IPS-18c (cell line): Measurements from ENCODE around the gene TRIP13.
"Not testable (repeated sequence)": the region's sequence is repeated elsewhere in the genome, so short reads cannot be mapped to it uniquely, and the experiment has no call there.

Source experiments
- H3K4me3 ChIP-seq: 2 replicates; pipeline ENCODE4 v1.7.0; 2013; ENCODE audit warnings: low read depth, mild to moderate bottlenecking, low read length, moderate library complexity; ENCODE audit not compliant: insufficient read depth
- H3K9me3 ChIP-seq: one replicate; pipeline ENCODE4 v1.6.1; 2013; ENCODE audit warnings: mild to moderate bottlenecking, low read length, moderate library complexity; ENCODE audit not compliant: control insufficient read depth, insufficient read depth

Gene TRIP13, protein sequence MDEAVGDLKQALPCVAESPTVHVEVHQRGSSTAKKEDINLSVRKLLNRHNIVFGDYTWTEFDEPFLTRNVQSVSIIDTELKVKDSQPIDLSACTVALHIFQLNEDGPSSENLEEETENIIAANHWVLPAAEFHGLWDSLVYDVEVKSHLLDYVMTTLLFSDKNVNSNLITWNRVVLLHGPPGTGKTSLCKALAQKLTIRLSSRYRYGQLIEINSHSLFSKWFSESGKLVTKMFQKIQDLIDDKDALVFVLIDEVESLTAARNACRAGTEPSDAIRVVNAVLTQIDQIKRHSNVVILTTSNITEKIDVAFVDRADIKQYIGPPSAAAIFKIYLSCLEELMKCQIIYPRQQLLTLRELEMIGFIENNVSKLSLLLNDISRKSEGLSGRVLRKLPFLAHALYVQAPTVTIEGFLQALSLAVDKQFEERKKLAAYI

DNA sequence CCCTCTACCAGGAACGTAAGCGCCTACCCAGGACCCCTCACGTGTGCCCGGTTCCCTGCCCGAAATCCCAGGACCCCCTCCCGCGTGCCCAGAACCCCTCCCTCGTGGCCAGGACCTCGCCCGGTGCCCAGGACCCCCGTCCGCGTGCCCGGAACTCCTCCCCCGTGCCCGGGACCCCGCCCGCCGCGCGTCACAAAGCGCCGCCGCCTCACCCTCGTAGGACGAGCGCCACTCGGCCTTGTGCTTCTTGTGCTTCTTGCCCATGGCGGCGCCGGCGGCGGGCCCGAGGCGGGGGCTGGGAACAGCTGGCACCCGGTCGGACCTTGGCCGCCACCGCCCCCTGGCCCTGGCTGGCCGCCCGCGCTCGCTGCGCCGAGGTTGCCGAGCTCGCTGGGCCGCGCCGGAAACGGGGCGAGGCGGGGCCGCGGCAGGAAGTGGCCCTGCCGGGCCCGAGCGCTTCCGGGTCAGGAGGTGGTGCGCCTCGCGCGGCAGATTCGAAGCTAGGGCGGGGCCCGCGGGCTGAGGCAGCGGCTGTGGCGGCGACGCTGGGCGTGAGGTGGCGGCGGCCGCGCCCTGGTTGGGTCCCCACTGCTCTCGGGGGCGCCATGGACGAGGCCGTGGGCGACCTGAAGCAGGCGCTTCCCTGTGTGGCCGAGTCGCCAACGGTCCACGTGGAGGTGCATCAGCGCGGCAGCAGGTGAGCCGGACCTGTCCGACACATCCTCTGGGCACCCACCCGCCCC lies at the start of gene TRIP13, which contains the start of gene BRD9:
TSS of gene TRIP13 (plus strand) at position 491 of the 743 bp plus-strand sequence. CDS start at position 606, 115 bp downstream.
TSS of gene BRD9 (minus strand) at position 408 of the 743 bp plus-strand sequence. CDS start at position 264, 144 bp downstream.
- H3K9me3 ChIP-seq, result no peaks in the 10 kb centered on the region

DNA sequence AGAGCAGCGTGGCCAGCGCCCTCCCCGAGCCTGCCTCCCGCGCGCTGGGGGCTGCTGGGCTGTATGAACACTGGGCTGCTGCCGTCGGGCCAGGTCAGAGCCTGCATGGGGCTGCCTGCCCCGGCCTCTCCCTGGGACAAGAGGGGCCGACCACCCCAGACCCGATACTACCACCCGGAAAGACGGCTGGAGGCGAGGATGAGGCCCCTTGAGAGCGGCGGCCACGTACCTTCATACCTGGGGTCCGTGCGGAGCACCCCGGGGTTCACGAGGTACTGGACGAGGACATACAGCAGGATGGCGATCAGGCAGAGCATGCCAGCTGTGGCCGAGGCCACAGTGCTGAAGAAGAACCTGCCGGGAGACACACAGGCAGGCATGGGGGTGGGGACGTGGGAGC lies 49.3 kb upstream of the TRIP13 start:
- not testable (repeated sequence) for H3K4me3 ChIP-seq, H3K9me3 ChIP-seq

More for the DNA sequence above, at the start of gene TRIP13, which contains the start of gene BRD9:
- H3K4me3 ChIP-seq, result peak within 1 kb of the TSS; percentile 96

DNA sequence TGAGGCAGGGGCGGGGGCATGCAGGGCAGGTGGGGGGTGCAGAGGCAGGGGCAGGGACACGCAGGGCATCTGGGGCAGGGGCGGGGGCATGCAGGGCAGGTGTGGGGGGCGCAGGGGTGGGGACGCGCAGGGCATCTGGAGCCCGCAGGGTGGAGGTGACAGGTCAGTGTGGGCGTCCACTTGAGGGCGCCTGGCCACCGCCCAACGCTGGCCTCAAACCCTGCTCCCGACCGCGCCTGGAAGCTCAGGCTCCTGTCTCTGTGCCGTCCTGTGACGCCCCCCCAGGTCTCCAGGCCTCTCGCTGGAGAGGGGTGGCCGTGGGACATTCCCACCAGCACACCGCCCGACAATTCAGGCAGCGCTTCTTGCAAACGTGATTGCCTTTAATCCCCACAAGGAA lies 48.8 kb upstream of the TRIP13 start:
- not testable (repeated sequence) for H3K9me3 ChIP-seq

DNA sequence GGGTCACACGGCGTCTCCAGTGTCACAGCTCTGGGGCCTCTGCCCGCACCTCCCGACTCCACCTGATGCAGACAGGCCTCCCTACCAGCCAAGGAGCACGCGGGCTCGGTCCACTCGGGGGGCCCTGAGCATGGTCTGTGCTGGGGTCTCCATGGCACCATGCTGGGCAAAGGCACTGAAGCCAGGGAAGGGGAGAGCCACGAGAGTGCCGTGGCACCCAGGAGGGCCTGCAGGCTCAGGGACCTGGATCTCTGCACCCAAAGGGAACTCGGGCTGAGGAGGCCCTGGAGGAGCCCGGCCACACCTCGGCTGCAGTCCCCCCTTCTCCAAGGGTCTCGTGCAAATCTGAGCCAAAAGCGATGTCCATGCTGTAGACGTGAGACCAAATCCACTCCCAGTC lies 48.3 kb upstream of the TRIP13 start:
- H3K4me3 ChIP-seq, H3K9me3 ChIP-seq: not testable (repeated sequence)

More for the DNA sequence above, 48.8 kb upstream of the TRIP13 start:
- not testable (repeated sequence) for H3K4me3 ChIP-seq

DNA sequence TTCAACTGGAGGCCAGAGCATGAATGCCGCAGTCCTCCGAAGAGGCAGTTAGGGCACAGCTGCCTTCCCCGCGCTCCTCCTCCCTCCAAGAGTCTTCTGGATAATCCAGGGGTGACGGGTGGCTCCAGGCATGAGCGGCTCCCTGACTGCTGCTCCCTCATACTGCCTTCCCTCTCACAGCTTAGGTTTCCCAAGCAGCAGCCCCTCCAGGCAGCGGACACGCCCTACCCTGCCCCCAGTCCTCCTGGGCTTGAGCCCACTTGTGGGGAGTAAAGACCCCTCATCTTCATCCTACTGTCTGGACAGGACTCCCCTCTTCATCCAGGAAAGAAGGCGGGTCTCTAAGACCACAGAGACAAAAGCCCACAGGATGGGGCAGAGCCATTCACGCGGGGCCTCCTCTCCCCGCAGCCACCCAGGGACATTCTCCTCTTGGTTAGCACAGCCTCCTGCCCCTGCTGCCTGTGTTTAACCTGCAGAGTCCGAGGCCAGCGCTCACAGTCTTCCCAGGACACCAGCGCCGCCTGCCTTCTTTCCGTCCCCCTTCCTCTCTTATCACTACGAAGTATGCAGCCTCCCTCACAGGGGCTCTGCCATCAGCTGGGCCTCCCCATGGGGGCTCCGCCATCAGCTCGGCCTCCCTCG lies 47.5 kb upstream of the TRIP13 start:
- H3K4me3 ChIP-seq, H3K9me3 ChIP-seq: not testable (repeated sequence)

DNA sequence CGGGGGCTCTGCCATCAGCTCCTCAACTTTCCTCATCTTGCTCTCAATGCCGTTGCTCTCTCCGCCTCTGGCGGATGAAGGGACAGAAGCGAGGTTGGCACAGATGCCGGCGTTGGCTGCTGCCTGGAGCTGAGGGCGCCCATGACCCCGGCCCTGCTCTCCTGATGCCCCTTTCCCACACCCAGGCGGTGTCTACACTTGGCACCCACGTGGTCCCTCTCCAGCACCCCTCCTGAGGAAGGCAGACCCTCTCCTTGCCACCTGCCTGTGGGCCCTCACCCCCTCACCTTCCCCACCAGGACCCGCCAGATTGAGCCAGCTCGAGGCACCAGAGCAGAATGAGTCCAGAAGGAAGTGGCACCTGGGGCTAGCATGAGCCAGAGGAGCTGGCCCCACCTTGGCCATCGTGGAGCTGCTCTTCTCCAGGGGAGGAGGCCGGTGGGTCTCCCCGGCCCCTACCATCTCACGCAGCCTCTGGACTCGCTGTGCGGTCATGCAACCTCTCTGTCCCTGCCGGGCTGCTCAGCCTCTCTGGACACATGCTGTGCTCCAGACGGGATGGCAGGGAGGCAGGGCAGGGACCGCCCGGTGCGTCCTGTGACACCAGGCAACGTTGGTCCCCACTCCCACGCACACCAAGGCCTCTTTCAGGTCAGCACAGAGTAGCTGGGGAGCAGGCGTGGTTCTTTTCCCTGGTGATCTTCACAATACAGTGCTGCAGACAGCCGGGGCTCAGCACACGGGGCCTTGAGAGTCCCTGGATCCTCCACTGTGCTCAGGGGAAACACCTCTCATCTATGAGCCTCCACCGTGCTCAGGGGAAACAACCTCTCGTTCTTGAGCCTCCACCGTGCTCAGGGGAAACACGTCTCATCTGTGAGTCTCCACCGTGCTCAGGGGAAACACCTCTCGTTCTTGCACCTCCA lies 46.7 kb upstream of the TRIP13 start:
- not testable (repeated sequence) for H3K4me3 ChIP-seq

DNA sequence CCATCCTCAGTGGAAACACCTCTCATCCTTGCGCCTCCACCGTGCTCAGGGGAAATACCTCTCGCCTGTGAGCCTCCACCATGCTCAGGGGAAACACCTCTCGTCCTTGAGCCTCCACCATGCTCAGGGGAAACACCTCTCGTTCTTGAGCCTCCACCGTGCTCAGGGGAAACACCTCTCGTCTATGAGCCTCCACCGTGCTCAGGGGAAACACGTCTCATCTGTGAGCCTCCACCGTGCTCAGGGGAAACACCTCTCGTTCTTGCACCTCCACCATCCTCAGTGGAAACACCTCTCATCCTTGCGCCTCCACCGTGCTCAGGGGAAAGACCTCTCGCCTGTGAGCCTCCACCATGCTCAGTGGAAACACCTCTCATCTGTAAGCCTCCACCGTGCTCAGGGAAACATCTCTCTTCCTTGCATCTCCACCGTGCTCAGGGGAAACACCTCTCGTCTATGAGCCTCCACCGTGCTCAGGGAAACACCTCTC lies 46.0 kb upstream of the TRIP13 start:
- not testable (repeated sequence) for H3K9me3 ChIP-seq, H3K4me3 ChIP-seq

More for the DNA sequence above, 46.7 kb upstream of the TRIP13 start:
- not testable (repeated sequence) for H3K9me3 ChIP-seq

DNA sequence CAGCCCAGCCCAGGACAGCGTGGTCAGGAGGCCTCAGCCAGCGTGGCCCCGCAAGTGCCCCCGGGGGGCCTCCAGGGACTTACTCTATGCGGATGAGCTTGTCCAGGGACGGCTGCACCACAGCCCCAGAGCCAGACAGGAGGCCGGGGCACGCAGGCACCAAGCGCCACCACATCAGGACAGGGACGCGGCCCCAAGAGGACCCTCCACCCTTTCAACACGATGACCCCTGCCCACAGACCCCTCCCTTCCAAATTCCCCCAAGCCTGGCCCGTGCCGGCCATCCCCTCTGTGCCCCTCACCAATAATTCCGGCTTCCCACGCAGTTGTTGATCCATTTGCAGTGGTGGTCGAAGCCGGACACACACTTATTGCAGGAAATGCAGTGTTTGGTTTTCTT lies 45.5 kb upstream of the TRIP13 start:
- H3K4me3 ChIP-seq, H3K9me3 ChIP-seq: not testable (repeated sequence)

DNA sequence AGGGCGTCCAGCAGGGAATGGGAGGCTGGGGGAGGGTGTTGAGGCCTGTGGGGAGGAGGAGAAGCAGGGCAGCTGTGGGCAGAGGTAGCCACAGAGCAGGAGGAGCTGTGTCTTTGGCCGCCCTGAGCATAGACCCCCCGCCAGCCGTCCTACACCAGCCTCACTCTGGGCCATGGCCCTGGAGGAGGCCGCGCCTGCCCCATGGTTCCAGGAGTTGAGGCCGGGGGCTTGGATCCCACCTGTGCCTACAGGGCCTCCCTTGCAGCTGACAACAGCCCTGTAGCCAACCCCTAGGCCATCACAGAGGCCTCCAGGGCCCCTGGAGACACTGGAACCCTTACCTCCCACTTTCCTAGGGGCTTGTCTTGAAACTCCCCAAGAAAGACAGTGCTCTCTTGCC lies 44.9 kb upstream of the TRIP13 start:
- not testable (repeated sequence) for H3K9me3 ChIP-seq, H3K4me3 ChIP-seq

DNA sequence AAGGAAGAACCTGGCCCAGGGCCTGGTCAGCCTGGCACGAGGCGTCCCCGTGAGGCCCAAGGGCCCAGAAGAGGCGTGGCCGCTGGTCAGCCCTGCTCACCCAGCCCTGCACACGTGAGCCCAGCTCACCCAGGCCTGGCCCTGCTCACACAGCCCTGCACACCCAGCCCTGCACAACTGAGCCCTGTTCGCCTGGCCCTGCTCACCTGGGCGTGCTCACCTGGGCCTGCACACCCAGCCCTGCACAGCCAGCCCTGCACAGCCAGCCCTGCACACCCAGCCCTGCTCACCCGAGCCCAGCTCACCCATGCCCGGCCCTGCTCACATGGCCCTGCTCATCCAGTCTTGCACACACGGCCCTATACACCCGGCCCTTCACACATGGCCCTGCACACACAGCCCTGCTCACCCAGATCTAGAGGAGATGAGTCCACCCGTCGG lies 44.0 kb upstream of the TRIP13 start:
- Histone ChIP-seq H3K4me3 (no peak overlapping the region), H3K9me3 (peaks cover 2% of the 10 kb centered on the region)

DNA sequence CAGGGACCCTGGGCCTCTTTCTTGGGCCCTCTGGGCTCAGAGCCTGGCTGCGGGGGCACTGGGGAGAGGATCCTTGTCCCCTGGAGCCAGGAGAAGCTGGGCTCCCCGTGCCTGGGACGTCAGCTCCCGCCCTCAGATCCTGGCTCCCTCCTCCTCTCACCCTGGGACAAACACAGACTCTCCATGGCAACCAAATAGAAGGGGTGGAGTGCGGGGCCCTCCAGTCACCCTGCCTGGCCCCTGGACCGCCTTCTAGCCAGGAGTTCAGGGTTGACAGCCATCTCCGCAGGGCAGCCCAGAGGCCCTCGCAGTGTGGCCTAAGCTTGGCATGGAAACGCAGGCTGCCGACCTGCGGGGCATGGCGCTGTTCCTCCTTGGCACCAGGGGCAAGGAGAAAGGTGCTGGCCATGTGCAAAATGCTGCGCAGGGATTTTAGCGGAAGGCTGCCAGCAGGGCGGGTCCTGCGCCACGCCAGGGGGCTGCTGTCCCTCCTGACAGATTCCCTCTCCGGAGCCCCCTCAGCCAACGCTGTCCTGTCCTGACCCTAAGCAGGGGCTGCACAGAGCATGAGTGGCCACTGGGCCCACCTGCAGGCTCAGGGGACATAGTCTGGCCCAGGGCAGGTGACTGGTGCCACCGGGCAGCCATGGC lies 42.9 kb upstream of the TRIP13 start:
- Histone ChIP-seq H3K4me3 (no peak overlapping the region), H3K9me3 (peaks cover 2% of the 10 kb centered on the region)

DNA sequence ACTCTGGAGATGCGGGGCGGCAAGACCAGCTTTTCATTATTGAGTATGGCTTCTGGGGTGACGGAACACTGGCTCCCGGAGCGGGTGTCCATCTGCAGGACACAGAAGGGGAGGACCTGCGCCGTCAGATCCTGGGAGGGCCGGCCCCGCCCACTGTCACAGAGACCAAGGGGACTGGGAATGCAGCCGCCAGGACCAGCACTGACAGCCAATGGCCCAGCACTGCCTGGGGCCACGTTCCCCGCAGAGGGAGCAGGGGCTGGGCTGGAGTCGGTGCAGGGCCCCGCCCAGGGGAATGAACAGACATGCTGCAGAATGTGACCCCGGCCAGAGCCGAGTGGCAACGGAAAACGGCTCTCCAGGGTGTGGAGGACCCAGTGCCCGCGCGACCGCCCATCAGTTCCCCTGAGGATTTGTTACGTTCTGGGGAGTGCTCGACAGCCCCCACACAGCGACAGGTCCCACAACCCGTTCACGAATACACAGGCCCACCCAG lies 42.1 kb upstream of the TRIP13 start, which contains the start of gene ZDHHC11:
TSS of gene ZDHHC11 (minus strand) at position 476 of the 496 bp plus-strand sequence. CDS start at position 92, 384 bp downstream.
- H3K4me3 ChIP-seq, result no peak within 1 kb of the TSS
- peaks cover 2% of the 10 kb centered on the region for H3K9me3 ChIP-seq

DNA sequence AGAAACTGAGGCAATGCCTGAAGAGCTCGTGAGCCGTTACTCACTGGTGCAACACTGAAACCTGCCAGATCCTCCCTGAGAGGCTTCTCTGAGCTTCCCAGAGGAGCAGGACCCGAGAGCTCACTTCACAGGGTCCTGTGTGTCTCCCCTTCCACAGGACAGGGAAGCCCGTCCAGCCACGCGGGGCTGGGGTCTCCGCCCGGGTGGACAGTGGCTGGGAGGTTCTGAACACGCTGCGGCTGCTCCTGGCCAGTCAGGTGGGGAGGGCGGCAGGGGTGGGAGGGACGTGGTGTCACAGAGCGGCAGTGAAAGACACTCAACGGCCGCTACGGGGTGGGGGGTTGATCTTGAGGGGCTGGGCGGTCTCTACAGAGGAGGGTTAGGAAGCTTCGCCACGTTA lies 41.6 kb upstream of the TRIP13 start:
- Histone ChIP-seq H3K9me3 (peaks cover 2% of the 10 kb centered on the region), H3K4me3 (no peak overlapping the region)

DNA sequence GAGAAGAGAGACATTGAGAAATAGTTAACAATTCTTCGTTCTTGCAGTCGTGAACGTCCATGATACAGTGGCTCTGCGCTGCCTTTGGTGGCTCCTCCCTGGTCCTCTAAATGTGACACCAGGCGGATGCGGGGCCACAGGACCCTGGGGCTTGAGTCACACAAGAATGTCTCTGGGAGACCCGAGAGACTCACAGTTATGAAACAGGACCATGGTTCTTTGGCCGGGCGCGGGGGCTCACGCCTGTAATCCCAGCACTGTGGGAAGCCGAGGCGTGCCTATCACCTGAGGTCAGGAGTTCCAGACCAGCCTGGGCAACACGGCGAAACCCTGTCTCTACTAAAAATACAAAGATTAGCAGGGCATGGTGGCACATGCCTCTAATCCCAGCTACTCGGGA lies 41.1 kb upstream of the TRIP13 start:
- no peak overlapping the region for H3K4me3 ChIP-seq
- H3K9me3 ChIP-seq, result peaks cover 2% of the 10 kb centered on the region

DNA sequence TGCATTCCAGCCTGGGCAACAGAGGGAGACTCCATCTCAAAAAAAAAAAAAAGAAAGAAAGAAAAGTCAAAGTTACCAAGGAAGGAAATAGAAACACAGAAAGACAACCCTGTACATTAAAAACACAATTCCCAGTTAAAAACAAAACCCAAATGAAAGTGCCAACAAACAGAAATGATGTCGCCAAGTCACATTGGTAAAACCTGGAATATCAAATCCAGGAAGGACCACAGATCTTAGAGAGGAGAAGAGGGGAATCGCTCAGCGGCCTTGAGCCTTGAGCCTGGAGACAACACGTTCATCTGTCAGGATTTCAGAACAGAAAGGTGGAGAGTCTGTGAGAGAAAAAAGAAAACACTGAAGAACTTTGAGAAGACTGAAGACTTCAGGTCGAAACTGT lies 40.7 kb upstream of the TRIP13 start:
- H3K4me3 ChIP-seq, result no peak overlapping the region
- H3K9me3 ChIP-seq, result peaks cover 2% of the 10 kb centered on the region
